ENCODE results near the gene BABAM2. TPM values are rescaled to one million over a fixed set of nuclear protein-coding genes. Genes with fewer than 3 reads are reported as not detected.

BABAM2 gene
- total and polyA plus RNA-seq, 10 of the 15 experiments (the other 5 are each of a cell fraction or from before 2014, with no cell fraction given) = 30.7 to 59.9 (median 44.5) TPM

- ATAC-seq = no peak
- in situ Hi-C loops (cut with MboI) (no loop called here), intact Hi-C loops (cut with micrococcal nuclease; ENCODE audit: unreplicated experiment) (no loop called here)
- H3K79me2 ChIP-seq (ENCODE audit: control insufficient read depth, insufficient read depth, low read length) = no peaks in the 10 kb centered on the region
- H3K4me1 ChIP-seq (ENCODE audit: control insufficient read depth, insufficient read depth, low read length) = no peaks in the 10 kb centered on the region
- ChIA-PET CTCF (no interaction called here), SMC1A (ENCODE audit: uncharacterized antibody, unreplicated experiment) (interaction anchor here (0.6 to 1.0 kb wide), 2 partner anchors 14 to 325 kb away, joined by 3 to 5 read pairs; no protein-coding TSS in a partner anchor), RAD21 (ENCODE audit: unreplicated experiment) (no interaction called here), POLR2A (no interaction called here)
- H3K4me2 ChIP-seq (ENCODE audit: control insufficient read depth, insufficient read depth) = no peak overlapping the region
- TF ChIP-seq BRCA1 (IDR thresholded peaks at IDR 0.05; ENCODE audit: low read depth, low read length) (no peak), RAD51 (IDR thresholded peaks at IDR 0.05) (no peak), SUPT20H (IDR thresholded peaks at IDR 0.05; ENCODE audit: borderline replicate concordance, control insufficient read depth, low read depth, low read length) (no peak), EZH2 (IDR thresholded peaks at IDR 0.05; ENCODE audit: borderline replicate concordance, control insufficient read depth, low read depth, low read length) (no peak), ZBED1 (IDR thresholded peaks at IDR 0.05; ENCODE audit: borderline replicate concordance) (no peak), ZNF274 (IDR thresholded peaks at IDR 0.05; ENCODE audit: insufficient read depth, insufficient read length) (no peak), LARP7 (IDR thresholded peaks at IDR 0.05) (no peak), SREBF1 (IDR thresholded peaks at IDR 0.05; ENCODE audit: low read length) (no peak), IKZF1 (conservative IDR thresholded peaks at IDR 0.05) (no peak)
- TF ChIP-seq, protein P1, sequence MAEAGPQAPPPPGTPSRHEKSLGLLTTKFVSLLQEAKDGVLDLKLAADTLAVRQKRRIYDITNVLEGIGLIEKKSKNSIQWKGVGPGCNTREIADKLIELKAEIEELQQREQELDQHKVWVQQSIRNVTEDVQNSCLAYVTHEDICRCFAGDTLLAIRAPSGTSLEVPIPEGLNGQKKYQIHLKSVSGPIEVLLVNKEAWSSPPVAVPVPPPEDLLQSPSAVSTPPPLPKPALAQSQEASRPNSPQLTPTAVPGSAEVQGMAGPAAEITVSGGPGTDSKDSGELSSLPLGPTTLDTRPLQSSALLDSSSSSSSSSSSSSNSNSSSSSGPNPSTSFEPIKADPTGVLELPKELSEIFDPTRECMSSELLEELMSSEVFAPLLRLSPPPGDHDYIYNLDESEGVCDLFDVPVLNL (IDR thresholded peaks at IDR 0.05; ENCODE audit: low read depth, low read length) = no peak
- DNase-seq (ENCODE audit: low read depth, low spot score) = no peak
- H3K9me3 ChIP-seq (replicated peaks; ENCODE audit: control insufficient read depth, insufficient read depth, low read length) = no peaks in the 10 kb centered on the region; the same call in 2 of the 3 replicates
- H3K27ac ChIP-seq (ENCODE audit: control insufficient read depth, insufficient read depth) = no peak overlapping the region
- WGBS (ENCODE audit: insufficient coverage, insufficient replicate concordance, low lambda C conversion rate, missing lambda C conversion rate) = 94% methylated on average over 1 of the region's 1 CpG
- no peaks in the 10 kb centered on the region for H3K27me3 ChIP-seq (replicated peaks in 1 of 2; ENCODE audit: control insufficient read depth in 2 of 2, insufficient read depth in 2 of 2, low read length in 1 of 2)
- BruUV-seq (replicated peaks) = no TSS peak
- no peaks in the 10 kb centered on the region for H3K36me3 ChIP-seq (ENCODE audit: control insufficient read depth in 2 of 2, insufficient read depth in 2 of 2, low read length in 1 of 2)
- H3K9ac ChIP-seq (ENCODE audit: control insufficient read depth, insufficient read depth, low read length) = no peak overlapping the region
- no peak overlapping the region for H2AFZ ChIP-seq (ENCODE audit: control insufficient read depth, low read depth, low read length)
- H4K20me1 ChIP-seq (ENCODE audit: control insufficient read depth, insufficient read depth) = no peaks in the 10 kb centered on the region
- FAIRE-seq = no peak
- H3K4me3 ChIP-seq = no peak overlapping the region
Observed at GRCh38 chr2:27976308-27976707, 85.8 kb downstream of the BABAM2 start.
